ENCODE data around the gene NSMCE1.

NSMCE1 gene

DNA sequence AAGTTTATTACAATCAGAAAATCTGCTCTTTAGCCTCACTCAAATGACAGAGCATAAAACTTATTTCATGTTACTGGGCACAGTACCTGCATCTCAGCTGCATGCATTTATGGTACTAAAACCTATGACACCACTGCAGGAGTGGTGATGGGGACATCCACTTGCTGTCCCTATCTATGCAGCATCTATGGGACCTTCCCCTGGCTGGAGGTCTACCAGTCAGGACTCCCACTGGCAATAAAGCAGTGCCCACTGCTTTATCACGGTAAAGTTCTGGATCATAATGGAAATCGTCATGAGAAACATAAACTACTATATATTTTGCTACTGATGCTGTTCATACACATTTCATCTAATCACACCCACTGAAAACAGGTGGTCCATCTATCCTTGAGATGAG lies 26.2 kb downstream of the NSMCE1 start:
- DNase-seq, result no peak

DNA sequence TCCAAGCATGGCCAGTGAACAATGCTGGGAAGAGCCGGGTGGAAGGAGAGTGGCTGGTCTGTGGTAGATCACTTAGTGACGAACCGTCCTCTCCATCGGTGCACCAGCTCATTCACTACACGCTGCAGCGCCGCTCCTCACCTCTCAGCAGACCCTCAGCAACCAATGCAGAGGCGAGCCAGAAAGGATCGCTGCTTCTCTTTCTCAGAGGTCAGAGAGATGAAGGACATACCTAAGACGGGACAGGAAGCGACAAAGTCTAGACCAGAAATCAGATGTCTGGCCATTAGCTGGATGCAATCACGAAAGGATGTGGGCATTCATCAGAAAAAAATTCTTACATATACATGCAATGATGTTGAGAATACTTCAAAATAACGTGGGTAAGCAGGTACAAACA lies 26.9 kb downstream of the NSMCE1 start:
- no peak for DNase-seq

DNA sequence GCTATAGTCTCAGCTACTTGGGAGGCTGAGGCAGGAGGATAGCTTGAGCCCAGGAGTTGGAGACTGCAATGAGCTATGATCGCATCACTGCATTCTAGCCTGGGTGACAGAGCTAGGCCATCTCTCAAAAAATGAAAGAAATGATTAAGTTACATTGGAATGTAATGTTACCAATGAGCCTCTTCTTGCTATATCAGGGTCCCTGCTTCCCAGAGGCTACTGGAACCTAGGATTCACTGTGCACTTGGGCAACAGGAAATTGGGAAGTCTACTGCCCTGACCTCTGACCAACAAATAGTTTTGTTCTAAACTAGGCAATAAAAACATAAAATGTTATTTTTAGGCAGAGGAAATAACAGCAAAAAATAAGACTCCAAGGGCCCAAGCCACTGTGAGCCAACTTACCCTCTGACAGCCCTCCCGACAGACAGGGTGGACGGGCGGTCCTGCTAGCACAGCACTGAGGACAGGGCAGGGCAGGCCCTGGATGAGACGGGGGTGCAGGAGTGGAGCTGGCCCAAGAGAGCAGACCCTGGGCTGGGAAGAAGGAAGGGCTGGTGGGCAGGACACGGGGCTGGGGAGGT lies 27.5 kb downstream of the NSMCE1 start:
- no peak for DNase-seq

DNA sequence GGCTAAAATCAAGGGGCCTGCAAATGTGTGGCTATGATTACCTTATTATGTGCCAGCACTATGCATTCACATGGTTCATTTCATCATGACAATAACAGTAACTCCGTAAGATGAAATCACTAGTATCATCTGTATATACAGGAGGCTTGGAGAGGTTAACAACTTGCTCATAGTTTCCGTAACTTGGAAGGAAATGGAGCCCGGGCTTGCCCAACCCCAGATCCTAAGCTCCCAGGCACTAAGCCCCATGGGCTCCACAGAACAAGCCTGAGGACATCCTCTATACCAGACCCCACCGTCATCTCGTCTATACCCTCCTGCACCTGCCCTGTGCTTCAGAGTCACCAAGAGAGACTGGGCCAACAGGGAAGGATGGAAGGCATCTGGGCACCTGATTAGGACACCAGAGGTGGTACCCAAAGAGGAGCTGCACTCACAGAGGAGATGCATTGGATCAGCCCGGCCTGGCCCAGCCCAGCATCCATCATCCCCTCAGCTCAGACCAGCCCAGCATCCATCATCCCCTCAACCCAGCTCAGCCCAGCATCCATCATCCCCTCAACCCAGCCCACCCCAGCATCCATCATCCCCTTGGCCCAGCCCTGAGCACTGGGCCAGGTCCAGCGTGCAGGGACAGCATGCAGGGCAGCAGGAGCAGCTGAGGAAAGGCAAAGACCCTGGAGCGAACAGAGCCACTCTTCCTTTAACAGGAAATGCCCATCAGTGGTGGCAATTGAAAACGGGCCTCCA lies 28.5 kb downstream of the NSMCE1 start:
- DNase-seq, result no peak

DNA sequence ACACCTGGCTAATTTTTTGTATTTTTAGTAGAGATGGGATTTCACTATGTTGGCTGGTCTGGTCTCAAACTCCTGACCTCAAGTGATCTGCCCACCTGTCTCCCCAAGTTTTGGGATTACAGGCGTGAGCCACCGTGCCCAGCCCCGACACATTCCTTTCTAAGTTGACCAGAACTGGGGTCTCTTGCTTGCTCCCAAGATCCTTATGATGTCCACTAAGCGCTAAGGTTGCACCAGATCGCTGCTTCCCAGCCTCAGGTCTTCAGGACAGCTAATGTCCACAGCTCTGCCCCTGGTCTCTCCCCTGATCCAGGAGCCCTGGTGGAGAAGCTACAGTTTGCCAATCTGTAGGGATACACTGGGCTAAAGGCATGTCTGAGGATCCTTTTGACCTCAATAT lies 29.5 kb downstream of the NSMCE1 start:
- DNase-seq, result no peak

DNA sequence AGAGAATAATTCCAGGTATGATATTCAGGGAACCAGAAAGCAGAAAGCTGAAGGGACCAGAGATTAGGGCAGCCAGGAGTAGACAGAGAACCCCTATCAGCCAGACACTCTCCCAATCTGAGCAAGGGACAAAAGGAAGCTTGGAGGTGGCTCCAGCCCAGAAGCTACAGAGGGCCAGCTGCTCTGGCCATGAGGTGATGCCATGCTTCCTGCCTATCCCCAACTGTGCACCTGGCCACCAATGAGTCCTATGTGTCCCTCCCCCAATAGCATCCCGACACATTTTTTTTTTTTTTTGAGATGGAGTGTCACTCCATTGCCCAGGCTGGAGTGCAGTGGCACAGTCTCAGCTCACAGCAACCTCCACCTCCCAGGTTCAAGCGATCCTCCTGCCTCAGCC lies 30.0 kb downstream of the NSMCE1 start:
- no peak for DNase-seq

DNA sequence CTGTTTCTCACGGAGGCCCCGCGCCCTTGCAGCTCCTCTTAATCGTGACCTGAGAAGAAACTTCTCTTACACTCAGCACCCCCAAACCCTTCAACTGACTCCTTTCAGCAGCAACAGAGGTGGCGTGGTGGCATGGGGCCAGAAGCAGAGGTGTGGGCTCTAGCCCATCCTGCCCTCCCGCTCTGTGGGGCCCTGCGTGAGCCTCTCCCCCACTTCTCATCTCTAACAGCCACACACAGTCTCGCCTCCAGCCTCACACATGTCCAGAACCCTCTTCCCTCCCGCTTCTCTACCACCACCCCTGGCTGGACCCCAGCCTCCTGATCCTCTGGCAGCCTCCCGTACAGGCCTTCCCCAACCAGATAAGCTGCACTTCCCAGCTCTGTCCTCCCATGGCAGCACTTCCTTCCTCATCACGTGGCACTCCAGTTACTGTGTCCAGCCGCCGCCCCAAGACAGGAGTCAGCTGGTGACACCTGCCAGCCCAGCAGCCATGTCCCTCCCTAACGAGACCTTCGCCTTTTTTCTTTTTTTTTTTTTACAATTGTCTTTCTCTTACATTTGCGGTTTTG lies 30.5 kb downstream of the NSMCE1 start:
- peak; percentile 43 for DNase-seq

DNA sequence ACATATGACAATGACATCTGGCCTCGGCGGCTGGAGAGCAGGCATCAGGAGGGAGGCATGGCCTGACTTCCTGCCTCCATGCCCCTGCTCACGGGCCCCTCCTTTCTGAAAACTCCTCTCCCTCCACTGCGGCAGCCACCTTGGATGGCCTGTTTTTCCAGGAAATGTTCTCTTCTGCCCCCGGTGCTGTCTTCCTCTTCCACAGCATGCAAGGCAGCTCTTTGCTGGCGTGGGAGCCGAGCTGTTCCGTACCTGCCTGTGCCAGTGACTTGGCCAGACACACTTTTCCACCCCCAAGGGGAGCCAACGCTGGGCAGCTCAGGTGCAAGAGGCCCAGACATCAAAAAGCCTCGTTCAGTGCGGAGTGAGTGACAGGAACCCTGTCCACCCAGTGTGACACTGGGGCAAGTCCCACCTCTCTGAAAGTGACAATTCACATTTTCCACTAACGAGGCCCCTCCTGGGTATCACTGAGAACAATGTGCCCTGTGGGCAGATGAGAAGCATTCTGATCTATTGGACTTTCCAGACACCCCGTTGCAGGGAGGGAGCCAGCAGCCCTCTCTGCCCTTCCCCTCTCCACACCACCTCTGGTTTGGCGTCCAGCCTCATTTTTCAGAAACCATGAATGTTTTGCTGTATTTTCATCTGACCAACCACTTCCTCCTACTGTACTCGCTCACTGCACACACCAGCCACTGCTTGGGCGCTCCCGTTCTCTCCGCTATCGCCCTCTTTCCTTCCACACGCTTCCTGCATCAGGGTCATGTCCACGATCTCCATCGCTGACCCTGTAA lies 31.2 kb downstream of the NSMCE1 start:
- peak; percentile 77 for DNase-seq

DNA sequence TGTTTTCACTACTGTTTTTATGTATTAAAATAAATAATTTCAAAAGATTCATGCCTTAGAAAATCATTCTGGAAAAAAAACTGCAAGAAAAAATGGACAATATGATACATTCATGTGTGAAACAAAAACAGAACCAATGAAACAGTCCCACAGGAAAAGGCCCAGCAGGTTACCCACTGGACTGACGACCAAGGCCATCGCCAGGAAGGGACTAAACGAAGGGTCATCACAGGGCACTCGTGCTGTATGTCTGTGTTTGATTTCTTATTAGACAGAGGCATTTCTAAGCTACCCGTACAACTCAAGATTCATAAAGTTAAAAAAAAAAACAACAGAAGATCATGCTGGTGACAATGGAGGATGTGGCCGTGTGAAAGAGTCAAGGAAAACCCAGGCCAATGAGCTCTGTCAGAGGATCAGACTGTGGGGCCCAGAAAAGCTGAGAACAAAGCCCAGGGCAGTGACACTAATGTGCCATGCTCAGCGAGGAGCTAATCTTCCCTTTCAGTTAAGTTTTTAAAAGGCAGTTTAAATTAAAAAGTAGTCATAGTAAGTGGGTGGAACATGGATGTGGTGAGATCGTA lies 31.8 kb downstream of the NSMCE1 start:
- peak; percentile 65 for DNase-seq

DNA sequence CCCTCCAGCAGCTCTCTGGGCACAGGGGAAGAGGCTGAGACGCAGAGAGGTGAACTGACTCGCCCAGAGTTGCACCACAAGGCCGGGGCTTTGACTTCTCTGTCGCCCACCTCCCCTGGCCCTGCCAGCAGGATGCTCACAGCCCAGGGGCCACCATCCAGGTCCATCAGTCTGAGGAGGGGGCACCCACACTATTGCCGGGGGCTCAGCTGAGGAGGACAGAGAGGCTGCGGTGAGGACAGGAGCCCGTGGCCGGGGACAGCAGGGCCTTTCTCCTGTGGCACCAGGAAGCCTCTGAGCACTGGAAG lies 32.7 kb downstream of the NSMCE1 start:
- no peak for DNase-seq

DNA sequence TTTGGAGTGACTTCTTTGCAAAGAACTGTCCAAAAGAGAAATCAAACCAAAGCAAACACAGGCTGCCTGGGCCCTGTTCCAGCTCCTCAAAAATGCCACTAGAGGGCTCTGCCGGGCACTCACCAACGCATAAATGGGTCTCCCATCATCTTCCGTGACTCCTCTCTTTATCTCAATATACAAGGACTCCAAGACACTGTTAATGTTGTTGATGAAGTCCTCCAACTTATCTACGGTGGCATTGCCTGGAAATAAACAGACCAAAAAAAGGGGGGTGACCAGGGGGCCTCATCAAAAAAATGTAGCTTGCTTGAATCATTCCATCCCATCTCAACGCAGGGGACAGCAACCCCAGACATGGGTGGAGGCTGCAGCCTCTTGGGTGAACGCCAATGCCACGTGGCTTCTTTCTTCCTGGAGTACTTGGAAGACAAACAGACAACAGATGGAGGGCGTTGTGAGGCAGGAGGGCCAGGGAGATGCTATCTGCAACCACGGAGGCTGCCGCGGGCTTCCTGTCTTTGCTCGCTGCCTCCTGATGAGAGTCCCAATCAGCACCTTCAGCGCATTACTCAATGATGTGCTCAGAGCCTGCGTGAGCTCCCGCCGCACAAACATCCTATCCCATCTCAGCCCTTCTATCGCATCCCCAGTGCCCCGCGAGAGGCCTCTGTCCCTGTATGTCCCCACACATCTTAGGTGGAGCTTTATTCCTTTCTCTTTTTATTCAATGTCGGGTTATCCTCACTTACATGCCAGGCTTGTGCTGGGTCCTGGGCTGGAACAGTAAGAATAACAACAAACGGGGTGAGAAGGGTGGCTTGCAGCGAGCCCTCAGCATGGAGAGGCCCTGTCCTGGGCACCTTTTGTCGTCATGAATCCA lies 33.3 kb downstream of the NSMCE1 start:
- DNase-seq, result peak; percentile 93

DNA sequence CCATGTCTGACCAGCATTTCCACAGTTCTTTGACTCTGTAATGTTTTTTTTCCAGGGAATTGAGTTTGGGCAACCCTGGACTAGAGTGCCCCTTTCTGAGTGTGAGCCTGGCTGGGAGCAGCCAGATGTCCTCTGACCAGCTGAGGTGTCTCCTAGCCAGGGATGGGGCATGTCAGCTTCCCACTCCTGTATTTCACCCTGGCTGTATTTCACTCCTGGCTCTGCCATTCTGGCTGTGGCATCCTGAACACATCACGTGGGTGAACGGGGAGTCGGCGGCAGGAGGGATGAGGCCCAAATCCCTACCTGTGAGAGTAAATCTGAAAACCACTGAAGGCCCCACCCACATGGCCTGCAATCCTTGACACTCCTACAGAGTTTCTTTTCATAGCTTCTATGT lies 34.0 kb downstream of the NSMCE1 start:
- DNase-seq, result no peak

DNA sequence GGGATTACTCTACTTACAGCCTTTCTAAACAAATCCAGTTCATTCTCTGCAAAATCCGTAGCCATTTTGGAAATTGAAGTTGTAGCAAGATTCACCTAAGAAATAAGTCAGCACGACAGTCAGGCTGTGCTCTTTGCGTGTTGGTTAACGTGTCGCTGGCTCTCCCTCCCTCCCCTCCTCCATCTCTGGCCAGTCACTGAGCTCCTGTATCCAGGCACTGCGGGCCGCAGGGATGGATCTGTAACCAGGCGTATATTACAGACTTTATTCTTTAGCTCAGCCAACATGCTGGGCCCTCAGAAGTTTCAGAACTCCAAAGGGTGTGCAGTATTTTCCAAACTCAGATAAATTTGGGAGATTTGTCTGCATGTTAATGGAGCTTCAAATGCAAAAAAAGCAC lies 34.4 kb downstream of the NSMCE1 start:
- no peak for DNase-seq

DNA sequence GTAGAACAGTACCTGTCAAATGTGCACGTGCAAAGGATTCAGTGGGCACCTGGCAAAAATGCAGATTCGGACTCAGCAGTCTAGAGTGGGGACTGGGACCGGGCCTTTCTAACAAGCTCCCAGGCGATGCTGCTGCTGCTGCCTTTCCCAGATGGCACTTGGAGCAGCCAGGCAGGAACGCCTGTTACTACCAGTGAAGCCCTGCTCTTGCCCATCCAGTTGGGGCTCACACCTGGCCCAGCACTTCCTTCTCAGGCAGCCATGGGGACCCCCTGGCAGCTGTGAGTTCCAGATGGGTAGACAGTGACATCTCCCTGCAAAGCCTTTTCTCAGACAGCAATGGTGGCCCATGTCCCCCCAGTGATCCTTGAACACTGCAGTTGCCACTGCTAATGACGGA lies 34.8 kb downstream of the NSMCE1 start:
- no peak for DNase-seq

DNA sequence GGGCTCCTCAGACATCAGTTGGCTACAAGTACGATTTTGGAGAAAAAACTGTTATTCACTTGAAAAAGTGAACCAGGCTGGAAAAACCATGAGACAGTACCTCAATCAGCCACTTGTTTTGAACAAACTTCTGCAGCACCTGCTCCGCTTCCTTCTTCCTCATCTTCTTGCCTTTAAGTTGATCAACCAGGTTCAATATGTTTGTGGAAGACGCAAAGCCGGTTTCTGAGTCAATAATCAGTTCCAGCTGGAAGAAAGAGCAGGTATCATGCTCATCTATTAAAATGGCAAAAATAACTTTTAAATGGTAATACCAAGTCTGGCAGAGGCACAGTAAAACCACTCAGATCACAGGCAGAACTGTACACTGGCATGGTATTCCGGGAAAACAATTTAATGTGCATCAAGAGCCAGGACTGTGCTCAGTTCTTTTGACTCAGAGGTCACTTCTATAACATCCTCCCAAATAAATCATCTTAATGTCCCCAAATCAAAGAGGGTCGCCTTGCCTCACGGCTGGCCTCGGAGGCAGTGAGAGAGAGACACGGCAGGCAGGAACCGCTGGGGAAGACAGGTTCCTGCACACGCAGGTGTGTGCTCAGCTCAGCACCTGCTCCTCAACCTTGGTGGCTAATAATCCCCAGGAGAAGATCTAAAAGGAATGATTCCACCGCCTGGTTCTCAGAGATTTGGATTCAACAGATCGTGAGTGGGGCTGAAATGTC lies 35.5 kb downstream of the NSMCE1 start:
- no peak for DNase-seq

DNA sequence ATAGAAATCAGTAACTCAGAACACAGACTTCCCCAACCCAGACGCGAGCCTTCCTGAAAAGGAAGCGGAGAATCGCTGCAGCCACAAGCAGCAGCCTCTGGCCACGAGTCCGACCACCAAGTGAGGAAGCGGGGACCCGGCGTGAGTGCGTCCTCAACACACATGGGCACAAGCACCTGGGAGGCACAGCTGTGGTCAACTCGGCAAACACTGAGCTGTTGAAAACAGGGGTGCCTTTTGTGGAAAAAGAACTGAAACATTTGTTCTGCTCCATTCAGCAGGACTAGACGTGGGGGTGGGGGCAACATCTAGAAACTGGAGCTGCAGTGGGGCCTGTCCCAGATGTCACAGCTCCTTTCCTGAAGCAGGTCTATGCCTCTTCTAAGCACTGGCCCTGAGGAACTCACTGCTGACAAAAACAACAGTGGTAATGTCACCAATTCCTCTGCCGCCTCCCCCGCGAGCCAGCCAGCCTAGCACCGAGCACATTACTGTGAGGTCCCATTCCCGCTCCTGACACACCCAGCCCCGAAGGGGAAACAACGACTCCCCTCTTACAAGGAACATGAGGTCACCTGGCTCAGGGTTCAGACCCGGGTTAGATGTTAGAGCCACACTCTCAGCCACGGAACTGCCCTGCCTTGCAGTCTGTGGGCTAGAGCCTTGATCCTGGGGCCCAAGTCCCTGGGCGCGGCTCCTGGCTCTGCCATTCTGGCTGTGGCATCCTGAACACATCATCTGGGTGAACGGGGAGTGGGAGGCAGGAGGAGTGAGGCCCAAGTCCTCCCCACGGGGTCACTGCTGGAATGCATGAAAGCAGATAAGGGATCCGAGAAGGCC lies 36.3 kb downstream of the NSMCE1 start:
- DNase-seq, result no peak

DNA sequence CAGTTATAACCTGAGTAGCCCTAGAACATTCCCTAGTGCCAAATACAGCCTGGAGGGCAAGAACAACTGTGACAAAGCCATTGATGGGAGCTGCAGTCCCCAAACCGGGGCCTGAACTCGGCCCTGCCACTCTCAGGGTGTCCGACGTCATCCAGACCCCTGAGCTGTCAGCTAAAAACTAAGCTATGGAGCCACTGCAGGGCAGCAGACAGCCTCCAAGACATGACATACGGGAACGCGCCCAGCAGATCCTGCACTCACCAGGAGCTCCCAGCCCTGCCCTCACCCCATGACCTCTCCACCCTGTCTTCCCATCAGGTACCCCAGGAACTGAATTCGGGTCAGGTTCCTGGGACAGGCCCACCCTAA lies 36.9 kb downstream of the NSMCE1 start:
- DNase-seq, result no peak

DNA sequence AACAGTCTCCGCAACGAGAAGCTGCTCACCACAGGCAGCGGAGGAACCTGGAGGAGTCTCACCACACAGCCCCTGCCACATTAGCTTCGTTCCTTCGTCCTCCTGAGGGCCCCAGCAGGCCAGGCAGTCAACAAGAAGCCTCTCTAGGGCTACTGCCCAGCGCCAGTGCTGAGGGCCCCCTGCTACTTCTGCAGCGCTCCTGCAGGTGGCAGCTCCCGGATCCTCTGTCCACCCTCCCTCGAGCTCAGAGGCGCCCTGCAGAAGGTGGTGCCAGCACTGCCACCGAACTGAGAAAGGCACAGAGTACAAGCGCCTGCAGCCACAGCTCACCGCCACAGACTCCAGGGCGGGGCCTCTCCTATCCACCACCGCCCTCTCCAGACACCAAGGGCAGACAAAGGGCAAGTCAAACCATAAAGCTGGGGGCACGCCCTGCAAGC lies 38.0 kb downstream of the NSMCE1 start:
- DNase-seq, result peak; percentile 82

DNA sequence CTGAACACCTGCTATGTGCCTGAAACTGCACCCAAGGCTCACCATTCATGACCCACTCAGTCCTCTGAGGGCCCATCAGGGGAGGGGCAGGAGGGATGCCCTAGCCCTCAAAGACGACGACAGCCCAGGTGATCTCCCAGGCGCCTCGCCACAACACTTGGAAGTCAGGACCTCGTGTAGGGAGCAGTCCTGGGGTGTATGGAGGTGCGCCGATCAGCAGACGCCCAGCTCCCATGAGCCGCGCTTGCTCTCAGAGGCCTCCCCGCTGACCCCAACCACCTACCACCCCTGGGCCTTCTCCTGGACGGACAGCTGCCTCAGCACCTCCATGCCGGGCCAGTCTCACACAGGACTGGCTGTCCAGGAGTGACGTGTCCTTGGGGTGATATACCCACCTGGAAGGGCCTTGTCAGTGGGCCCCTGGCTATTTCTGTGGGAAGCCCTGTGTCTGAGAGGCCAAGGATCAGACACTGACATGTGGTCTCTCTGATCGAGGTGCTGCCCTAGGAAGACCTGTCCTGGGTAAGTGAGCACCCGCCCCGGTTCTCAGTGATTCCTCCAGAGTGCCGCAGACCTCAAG lies 38.6 kb downstream of the NSMCE1 start:
- DNase-seq, result no peak
